ENCODE measurements around the gene AMN. TPM values are rescaled to one million over a fixed set of nuclear protein-coding genes. Genes with fewer than 3 reads are reported as not detected.
A peak's percentile ranks its signal among the peaks of the same experiment; 100 is the strongest.

AMN gene
- total and polyA plus RNA-seq, 2 experiments from 2014 or later, result 0.69 to 1.2 TPM

- no peak overlapping the region for H2AFZ ChIP-seq
- DNase-seq (ENCODE audit: low spot score), result peak; percentile 88
These were observed 4.8 kb upstream of the AMN start for GRCh38 chr14:102917469-102918211.

More at GRCh38 chr14:102917469-102918211, 4.8 kb upstream of the AMN start:
- Mint-ChIP-seq H3K4me1 (no peaks in the 10 kb centered on the region), H3K27me3 (ENCODE audit: insufficient read depth, low read depth, poor library complexity) (peaks cover 2% of the 10 kb centered on the region), H3K27ac (no peak overlapping the region), H3K9me3 (no peaks in the 10 kb centered on the region; the same call in 2 of the 3 replicates), H3K4me3 (no peak overlapping the region), H3K36me3 (ENCODE audit: low read depth) (no peaks in the 10 kb centered on the region)
- Histone ChIP-seq H3K27ac (ENCODE audit: low read depth) (no peak overlapping the region), H3K4me1 (ENCODE audit: insufficient read depth) (no peaks in the 10 kb centered on the region), H3K27me3 (ENCODE audit: insufficient read depth) (peaks cover 19% of the 10 kb centered on the region), H3K79me2 (replicated peaks; ENCODE audit: insufficient read depth) (no peaks in the 10 kb centered on the region), H3K36me3 (ENCODE audit: insufficient read depth) (no peaks in the 10 kb centered on the region), H3K9me2 (ENCODE audit: insufficient read depth) (peaks cover 13% of the 10 kb centered on the region), H3F3A (replicated peaks; ENCODE audit: low read depth) (0 out of 2 replicates have a peak, but pooled peaks cover 3% of the 10 kb centered on the region), H4K20me1 (replicated peaks; ENCODE audit: insufficient read depth) (no peaks in the 10 kb centered on the region; the same call in 1 of the 2 replicates), H3K4me2 (no peak overlapping the region), H3K4me3 (no peak overlapping the region)
- TF ChIP-seq ZNF462 (CRISPR knock-in tag; IDR thresholded peaks at IDR 0.05), result no peak
- peak; percentile 83 to 94 for TF ChIP-seq CTCF (conservative IDR thresholded peaks at IDR 0.05; ENCODE audit: low read depth in 2 of 2)
- peak; percentile 74 for ATAC-seq

Measured in GM23338 (cell line).